ENCODE results near the gene LZIC. TPM values are rescaled to one million over a fixed set of nuclear protein-coding genes. Genes with fewer than 3 reads are reported as not detected.

Gene LZIC
- total and polyA plus RNA-seq, 2 of the 13 experiments (the other 11 are each of a cell fraction or from before 2014, with no cell fraction given) = 25.2 to 71.8 TPM

DNA sequence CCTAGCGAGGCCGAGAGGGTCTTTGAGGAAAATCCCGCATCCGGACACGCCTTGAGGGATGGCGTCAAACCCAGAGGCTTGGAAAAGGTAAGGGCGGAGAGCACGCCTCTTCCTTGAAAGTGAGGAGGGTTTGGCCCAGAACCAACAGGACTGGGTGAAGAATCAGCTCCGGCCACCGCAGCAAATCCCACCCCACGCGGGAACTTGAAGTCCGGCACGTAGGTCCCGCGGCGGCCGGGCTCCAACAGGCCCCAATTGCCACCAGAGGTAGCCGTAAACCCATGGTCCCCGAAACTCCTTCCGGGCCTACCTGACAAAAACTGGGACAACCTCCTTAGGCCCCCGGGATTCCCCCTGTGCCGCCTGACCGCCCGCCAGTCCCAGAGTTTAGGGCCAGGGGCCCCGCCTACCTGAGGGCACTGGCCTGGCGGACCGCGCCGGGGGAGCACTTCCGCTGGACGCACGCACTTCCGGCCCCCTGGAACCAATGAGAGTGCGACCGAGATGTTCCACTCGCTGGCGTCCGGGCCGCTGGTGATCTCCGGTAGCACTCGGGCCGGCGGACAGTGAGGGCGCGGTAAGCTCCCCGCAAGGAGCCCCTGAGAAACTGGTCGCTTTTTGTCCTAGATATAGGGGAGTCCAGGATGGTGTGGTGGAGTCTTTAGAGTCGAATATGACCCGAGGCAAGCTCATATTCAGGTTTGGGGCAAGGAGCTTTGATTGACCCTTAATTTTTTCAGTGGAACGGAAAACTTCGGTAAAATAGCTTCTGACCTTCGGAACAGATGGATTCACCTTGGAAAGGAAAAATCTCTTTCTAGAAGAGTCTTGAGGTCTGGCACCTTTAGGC lies at the start of gene LZIC, which contains the start of gene NMNAT1 (continued):
- TF ChIP-seq JUND (CRISPR knock-in tag; IDR thresholded peaks at IDR 0.05) (peak; percentile 76), HNF4A (CRISPR knock-in tag; IDR thresholded peaks at IDR 0.05) (peak; percentile 37; the same call in 1 of the 2 replicates), HMG20A (CRISPR knock-in tag; IDR thresholded peaks at IDR 0.05; ENCODE audit: borderline replicate concordance) (peak; percentile 48), SPEN (CRISPR knock-in tag; IDR thresholded peaks at IDR 0.05; ENCODE audit: low read depth) (peak; percentile 96), ZBTB8A (CRISPR knock-in tag; IDR thresholded peaks at IDR 0.05; ENCODE audit: borderline replicate concordance, low read depth) (peak; percentile 95), ZNF264 (CRISPR knock-in tag; IDR thresholded peaks at IDR 0.05) (no peak), MEF2D (CRISPR knock-in tag; IDR thresholded peaks at IDR 0.05) (peak; percentile 76), ISL2 (CRISPR knock-in tag; IDR thresholded peaks at IDR 0.05) (0 out of 2 replicates have a peak, but pooled peaks have one; percentile 52), ZNF768 (CRISPR knock-in tag; IDR thresholded peaks at IDR 0.05) (peak; percentile 88; the same call in 1 of the 2 replicates), SAFB2 (CRISPR knock-in tag; IDR thresholded peaks at IDR 0.05; ENCODE audit: borderline replicate concordance, low read depth) (peak; percentile 41; the same call in 1 of the 2 replicates), NR2F1 (CRISPR knock-in tag; IDR thresholded peaks at IDR 0.05) (no peak; a peak in 1 of 4 replicates), MAFF (IDR thresholded peaks at IDR 0.05; ENCODE audit: low read depth, low read length) (no peak)
- TF ChIP-seq, protein P1, sequence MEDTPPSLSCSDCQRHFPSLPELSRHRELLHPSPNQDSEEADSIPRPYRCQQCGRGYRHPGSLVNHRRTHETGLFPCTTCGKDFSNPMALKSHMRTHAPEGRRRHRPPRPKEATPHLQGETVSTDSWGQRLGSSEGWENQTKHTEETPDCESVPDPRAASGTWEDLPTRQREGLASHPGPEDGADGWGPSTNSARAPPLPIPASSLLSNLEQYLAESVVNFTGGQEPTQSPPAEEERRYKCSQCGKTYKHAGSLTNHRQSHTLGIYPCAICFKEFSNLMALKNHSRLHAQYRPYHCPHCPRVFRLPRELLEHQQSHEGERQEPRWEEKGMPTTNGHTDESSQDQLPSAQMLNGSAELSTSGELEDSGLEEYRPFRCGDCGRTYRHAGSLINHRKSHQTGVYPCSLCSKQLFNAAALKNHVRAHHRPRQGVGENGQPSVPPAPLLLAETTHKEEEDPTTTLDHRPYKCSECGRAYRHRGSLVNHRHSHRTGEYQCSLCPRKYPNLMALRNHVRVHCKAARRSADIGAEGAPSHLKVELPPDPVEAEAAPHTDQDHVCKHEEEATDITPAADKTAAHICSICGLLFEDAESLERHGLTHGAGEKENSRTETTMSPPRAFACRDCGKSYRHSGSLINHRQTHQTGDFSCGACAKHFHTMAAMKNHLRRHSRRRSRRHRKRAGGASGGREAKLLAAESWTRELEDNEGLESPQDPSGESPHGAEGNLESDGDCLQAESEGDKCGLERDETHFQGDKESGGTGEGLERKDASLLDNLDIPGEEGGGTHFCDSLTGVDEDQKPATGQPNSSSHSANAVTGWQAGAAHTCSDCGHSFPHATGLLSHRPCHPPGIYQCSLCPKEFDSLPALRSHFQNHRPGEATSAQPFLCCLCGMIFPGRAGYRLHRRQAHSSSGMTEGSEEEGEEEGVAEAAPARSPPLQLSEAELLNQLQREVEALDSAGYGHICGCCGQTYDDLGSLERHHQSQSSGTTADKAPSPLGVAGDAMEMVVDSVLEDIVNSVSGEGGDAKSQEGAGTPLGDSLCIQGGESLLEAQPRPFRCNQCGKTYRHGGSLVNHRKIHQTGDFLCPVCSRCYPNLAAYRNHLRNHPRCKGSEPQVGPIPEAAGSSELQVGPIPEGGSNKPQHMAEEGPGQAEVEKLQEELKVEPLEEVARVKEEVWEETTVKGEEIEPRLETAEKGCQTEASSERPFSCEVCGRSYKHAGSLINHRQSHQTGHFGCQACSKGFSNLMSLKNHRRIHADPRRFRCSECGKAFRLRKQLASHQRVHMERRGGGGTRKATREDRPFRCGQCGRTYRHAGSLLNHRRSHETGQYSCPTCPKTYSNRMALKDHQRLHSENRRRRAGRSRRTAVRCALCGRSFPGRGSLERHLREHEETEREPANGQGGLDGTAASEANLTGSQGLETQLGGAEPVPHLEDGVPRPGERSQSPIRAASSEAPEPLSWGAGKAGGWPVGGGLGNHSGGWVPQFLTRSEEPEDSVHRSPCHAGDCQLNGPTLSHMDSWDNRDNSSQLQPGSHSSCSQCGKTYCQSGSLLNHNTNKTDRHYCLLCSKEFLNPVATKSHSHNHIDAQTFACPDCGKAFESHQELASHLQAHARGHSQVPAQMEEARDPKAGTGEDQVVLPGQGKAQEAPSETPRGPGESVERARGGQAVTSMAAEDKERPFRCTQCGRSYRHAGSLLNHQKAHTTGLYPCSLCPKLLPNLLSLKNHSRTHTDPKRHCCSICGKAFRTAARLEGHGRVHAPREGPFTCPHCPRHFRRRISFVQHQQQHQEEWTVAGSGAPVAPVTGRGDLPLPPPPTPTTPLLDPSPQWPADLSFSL (CRISPR knock-in tag; IDR thresholded peaks at IDR 0.05) = peak; percentile 9; the same call in 1 of the 2 replicates
- TF ChIP-seq, protein P2, sequence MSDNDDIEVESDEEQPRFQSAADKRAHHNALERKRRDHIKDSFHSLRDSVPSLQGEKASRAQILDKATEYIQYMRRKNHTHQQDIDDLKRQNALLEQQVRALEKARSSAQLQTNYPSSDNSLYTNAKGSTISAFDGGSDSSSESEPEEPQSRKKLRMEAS (IDR thresholded peaks at IDR 0.05) = peak; percentile 84
- TF ChIP-seq, protein P3, sequence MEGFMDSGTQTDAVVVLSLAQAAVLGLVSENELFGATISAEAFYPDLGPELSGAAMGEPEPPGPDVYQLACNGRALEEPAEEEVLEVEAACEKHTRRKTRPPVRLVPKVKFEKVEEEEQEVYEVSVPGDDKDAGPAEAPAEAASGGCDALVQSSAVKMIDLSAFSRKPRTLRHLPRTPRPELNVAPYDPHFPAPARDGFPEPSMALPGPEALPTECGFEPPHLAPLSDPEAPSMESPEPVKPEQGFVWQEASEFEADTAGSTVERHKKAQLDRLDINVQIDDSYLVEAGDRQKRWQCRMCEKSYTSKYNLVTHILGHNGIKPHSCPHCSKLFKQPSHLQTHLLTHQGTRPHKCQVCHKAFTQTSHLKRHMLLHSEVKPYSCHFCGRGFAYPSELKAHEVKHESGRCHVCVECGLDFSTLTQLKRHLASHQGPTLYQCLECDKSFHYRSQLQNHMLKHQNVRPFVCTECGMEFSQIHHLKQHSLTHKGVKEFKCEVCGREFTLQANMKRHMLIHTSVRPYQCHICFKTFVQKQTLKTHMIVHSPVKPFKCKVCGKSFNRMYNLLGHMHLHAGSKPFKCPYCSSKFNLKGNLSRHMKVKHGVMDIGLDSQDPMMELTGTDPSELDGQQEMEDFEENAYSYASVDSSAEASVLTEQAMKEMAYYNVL (CRISPR knock-in tag; IDR thresholded peaks at IDR 0.05; ENCODE audit: borderline replicate concordance) = no peak
- TF ChIP-seq, protein P4, sequence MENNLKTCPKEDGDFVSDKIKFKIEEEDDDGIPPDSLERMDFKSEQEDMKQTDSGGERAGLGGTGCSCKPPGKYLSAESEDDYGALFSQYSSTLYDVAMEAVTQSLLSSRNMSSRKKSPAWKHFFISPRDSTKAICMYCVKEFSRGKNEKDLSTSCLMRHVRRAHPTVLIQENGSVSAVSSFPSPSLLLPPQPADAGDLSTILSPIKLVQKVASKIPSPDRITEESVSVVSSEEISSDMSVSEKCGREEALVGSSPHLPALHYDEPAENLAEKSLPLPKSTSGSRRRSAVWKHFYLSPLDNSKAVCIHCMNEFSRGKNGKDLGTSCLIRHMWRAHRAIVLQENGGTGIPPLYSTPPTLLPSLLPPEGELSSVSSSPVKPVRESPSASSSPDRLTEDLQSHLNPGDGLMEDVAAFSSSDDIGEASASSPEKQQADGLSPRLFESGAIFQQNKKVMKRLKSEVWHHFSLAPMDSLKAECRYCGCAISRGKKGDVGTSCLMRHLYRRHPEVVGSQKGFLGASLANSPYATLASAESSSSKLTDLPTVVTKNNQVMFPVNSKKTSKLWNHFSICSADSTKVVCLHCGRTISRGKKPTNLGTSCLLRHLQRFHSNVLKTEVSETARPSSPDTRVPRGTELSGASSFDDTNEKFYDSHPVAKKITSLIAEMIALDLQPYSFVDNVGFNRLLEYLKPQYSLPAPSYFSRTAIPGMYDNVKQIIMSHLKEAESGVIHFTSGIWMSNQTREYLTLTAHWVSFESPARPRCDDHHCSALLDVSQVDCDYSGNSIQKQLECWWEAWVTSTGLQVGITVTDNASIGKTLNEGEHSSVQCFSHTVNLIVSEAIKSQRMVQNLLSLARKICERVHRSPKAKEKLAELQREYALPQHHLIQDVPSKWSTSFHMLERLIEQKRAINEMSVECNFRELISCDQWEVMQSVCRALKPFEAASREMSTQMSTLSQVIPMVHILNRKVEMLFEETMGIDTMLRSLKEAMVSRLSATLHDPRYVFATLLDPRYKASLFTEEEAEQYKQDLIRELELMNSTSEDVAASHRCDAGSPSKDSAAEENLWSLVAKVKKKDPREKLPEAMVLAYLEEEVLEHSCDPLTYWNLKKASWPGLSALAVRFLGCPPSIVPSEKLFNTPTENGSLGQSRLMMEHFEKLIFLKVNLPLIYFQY (CRISPR knock-in tag; IDR thresholded peaks at IDR 0.05; ENCODE audit: borderline replicate concordance) = peak; percentile 86
